ENCODE data around the gene SLC25A39. TPM values are rescaled to one million over a fixed set of nuclear protein-coding genes. Genes with fewer than 3 reads are reported as not detected.

SLC25A39 gene
- total RNA-seq, 6 experiments from 2014 or later, result 56.3 to 111 (median 64.6) TPM

DNA sequence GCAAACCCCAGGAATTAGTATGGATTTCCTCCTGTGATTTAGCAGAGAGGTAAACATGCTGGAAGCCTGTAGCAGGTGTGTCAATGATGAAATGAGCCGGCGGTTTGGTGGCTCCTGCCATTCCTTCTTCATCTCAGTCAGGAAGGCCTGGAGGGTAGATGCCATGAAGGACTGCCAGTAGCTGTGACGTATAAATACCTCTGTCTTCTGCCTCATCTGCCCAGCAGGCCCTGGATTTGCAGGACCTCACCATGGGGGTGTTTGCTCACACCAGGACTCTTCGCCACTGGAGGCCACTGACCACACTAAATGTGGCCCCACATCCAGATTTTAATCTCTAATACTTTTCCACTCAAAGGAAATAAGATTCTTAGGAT lies 40.6 kb downstream of the SLC25A39 start:
- no peak for ATAC-seq
- Histone ChIP-seq H3K9me3 (no peaks in the 10 kb centered on the region), H3K4me1 (peaks cover 0 to 4% (median 0%) of the 10 kb centered on the region in 4 donors), H3K4me3 (no peak overlapping the region), H3K27ac (no peak overlapping the region), H3K27me3 (no peaks in the 10 kb centered on the region), H3K36me3 (no peaks in the 10 kb centered on the region)
- 96% methylated on average over 4 of the region's 4 CpGs for WGBS (ENCODE audit: insufficient coverage, low coverage, low lambda C conversion rate, missing lambda C conversion rate)
- DNase-seq, result no peak
- intact Hi-C loops (cut with DNase I), result no loop called here
- TF ChIP-seq, protein P1, sequence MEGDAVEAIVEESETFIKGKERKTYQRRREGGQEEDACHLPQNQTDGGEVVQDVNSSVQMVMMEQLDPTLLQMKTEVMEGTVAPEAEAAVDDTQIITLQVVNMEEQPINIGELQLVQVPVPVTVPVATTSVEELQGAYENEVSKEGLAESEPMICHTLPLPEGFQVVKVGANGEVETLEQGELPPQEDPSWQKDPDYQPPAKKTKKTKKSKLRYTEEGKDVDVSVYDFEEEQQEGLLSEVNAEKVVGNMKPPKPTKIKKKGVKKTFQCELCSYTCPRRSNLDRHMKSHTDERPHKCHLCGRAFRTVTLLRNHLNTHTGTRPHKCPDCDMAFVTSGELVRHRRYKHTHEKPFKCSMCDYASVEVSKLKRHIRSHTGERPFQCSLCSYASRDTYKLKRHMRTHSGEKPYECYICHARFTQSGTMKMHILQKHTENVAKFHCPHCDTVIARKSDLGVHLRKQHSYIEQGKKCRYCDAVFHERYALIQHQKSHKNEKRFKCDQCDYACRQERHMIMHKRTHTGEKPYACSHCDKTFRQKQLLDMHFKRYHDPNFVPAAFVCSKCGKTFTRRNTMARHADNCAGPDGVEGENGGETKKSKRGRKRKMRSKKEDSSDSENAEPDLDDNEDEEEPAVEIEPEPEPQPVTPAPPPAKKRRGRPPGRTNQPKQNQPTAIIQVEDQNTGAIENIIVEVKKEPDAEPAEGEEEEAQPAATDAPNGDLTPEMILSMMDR (IDR thresholded peaks at IDR 0.05), result no peak
- TF ChIP-seq POLR2A (IDR thresholded peaks at IDR 0.05), result no peak

DNA sequence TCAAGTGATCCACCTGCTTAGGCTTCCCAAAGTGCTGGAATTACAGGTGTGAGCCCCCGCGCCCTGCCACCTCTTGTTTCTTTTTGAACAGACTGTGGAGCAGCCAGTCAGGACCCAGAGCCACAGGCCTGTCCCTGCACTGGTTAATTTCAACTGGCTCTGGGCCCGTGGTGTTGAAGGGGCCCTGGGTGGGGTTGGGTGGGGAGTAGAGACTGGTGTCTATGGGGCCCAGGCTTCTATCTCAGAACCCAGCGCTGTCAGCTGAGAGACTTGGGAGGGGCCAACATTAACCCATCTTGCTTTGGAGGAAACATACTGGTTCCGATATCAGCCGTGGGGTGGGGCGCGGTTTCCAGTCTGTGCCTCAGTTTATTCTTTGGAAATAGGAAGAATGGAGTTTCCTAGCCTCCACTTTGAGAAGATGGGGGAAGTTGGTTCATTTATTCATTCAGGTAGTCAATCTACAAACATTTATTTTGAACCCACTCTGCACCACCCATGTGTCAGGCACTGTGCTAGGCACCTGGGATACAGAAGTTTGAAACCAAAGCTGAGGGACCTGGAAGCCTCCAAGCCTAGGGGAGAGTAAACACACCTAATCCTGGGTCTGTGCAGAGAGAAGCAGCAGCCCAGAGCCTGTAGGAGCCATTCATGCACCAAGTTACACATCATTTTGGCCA lies 41.1 kb downstream of the SLC25A39 start:
- Histone ChIP-seq H3K4me3 (no peak overlapping the region), H3K4me1 (peaks cover 0 to 4% (median 0%) of the 10 kb centered on the region in 4 donors), H3K9me3 (no peaks in the 10 kb centered on the region), H3K36me3 (no peaks in the 10 kb centered on the region), H3K27ac (no peak overlapping the region), H3K27me3 (no peaks in the 10 kb centered on the region)
- ATAC-seq (no peak), DNase-seq (no peak)
- 60% methylated on average over 2 of the region's 8 CpGs for WGBS (ENCODE audit: insufficient coverage, low coverage, low lambda C conversion rate, missing lambda C conversion rate)
- intact Hi-C loops (cut with DNase I), result no loop called here
- TF ChIP-seq, protein P1 (IDR thresholded peaks at IDR 0.05), result no peak
- no peak for TF ChIP-seq POLR2A (IDR thresholded peaks at IDR 0.05)

DNA sequence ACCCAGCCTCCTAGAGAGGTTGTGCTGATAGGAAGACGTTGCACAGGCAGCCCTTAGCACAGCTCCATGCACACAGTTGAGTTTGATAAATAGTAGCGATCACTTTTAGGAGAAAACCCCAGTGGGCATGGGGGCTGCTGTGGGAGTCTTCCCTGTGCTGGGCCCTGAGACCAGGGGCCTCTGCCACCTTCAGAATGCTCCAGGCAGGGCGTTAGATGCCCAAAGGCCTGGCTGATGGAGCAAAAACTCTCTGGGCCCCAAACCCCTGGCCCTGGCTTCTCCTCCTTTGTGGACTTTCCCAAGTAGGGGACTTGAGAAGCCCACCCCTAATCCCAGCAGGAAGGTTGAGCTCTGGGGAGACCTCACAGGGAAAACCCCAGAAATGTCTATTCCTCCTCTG lies 42.4 kb downstream of the SLC25A39 start:
- Histone ChIP-seq H3K9me3 (no peaks in the 10 kb centered on the region), H3K4me1 (peaks cover 0 to 4% (median 0%) of the 10 kb centered on the region in 4 donors), H3K36me3 (no peaks in the 10 kb centered on the region), H3K4me3 (no peak overlapping the region), H3K27me3 (no peaks in the 10 kb centered on the region), H3K27ac (no peak overlapping the region)
- intact Hi-C loops (cut with DNase I), result no loop called here
- no CpG with 5 or more reads among the region's 3 CpGs for WGBS (ENCODE audit: insufficient coverage, low coverage, low lambda C conversion rate, missing lambda C conversion rate)
- no peak for TF ChIP-seq POLR2A (IDR thresholded peaks at IDR 0.05)
- TF ChIP-seq, protein P1 (IDR thresholded peaks at IDR 0.05), result no peak
- no peak for ATAC-seq
- no peak for DNase-seq

DNA sequence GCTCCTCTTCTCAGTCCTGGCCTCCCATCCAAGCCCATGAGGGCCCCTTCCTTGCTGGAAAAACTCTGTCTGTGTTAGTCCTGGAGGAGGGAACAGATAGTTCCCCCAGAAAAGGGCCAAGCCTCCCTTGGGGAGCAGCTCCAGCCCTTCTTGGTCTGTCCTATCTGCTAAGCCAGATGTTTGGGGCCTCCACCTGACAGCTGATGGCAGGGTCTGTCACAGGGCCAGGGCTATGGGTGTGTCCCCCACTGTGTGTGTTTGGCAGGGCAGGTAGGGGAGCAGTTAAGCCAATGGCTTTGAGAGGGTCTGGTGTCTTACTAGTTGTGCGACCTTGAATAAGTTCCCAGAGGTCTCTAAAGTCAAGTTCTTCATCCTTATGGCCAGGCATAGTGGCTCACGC lies 43.1 kb downstream of the SLC25A39 start:
- Histone ChIP-seq H3K4me1 (peaks cover 0 to 4% (median 0%) of the 10 kb centered on the region in 4 donors), H3K27ac (no peak overlapping the region), H3K36me3 (no peaks in the 10 kb centered on the region), H3K9me3 (no peaks in the 10 kb centered on the region), H3K4me3 (no peak overlapping the region), H3K27me3 (no peaks in the 10 kb centered on the region)
- ATAC-seq (no peak), DNase-seq (no peak)
- TF ChIP-seq, protein P1 (IDR thresholded peaks at IDR 0.05), result no peak
- TF ChIP-seq POLR2A (IDR thresholded peaks at IDR 0.05), result no peak
- intact Hi-C loops (cut with DNase I), result no loop called here
- WGBS (ENCODE audit: insufficient coverage, low coverage, low lambda C conversion rate, missing lambda C conversion rate), result no CpG with 5 or more reads among the region's 2 CpGs
